Spleen (tissue), 11 donors: ENCODE results near the gene NUCB2. TPM values are rescaled to one million over a fixed set of nuclear protein-coding genes. Genes with fewer than 3 reads are reported as not detected.
A peak's percentile ranks its signal among the peaks of the same experiment; 100 is the strongest.

Source experiments
- DNase-seq: peaks from one replicate; pipeline ENCODE4 v3.0.0-alpha.2; 2020
- H3K27ac ChIP-seq, 8 donors: fragments of 200-600 bp; sonication (generic) in 7 of 8; 1 replicate in 4 of 8; 2 replicates in 4 of 8; pipeline versions ENCODE4 v1.5.0 to v1.8.0; 2016 to 2021; ENCODE audit warnings: inconsistent platforms in 4 of 8, mild to moderate bottlenecking in 4 of 8, moderate library complexity in 1 of 8
- H3K27me3 ChIP-seq, 7 donors: fragments of 200-600 bp; sonication (generic) in 6 of 7; replicated peaks in 1 of 7; 1 replicate in 4 of 7; 2 replicates in 3 of 7; pipeline versions ENCODE4 v1.5.0 to v1.8.0; 2016 to 2021; ENCODE audit warnings: inconsistent platforms in 3 of 7, mild to moderate bottlenecking in 1 of 7
- H3K36me3 ChIP-seq, 6 donors: fragments of 200-600 bp; sonication (generic) in 5 of 6; 1 replicate in 4 of 6; 2 replicates in 2 of 6; pipeline versions ENCODE4 v1.5.0 to v1.8.0; 2016 to 2021; ENCODE audit warnings: inconsistent platforms in 2 of 6
- H3K4me1 ChIP-seq, 6 donors: fragments of 200-600 bp; sonication (generic) in 5 of 6; 1 replicate in 3 of 6; 2 replicates in 3 of 6; pipeline versions ENCODE4 v1.5.0 to v1.8.0; 2016 to 2021; ENCODE audit warnings: inconsistent platforms in 3 of 6
- H3K4me3 ChIP-seq, 8 donors: fragments of 200-600 bp; sonication (generic) in 7 of 8; 1 replicate in 4 of 8; 2 replicates in 4 of 8; pipeline versions ENCODE4 v1.5.0 to v1.8.0; 2016 to 2021; ENCODE audit warnings: inconsistent platforms in 4 of 8, mild to moderate bottlenecking in 4 of 8, moderate library complexity in 2 of 8
- H3K9me3 ChIP-seq, 8 donors: fragments of 200-600 bp; sonication (generic) in 7 of 8; 1 replicate in 4 of 8; 2 replicates in 4 of 8; pipeline versions ENCODE4 v1.5.0 to v1.8.0; 2016 to 2021; ENCODE audit warnings: inconsistent platforms in 4 of 8
- POLR2A ChIP-seq, 3 donors: fragments of 450-650 bp; IDR thresholded peaks; one replicate each; pipeline ENCODE4 v1.5.1; 2017; ENCODE audit warnings: antibody characterized with exemption in 3 of 3, mild to moderate bottlenecking in 1 of 3
- POLR2AphosphoS5 ChIP-seq, 3 donors: sonication (generic); formaldehyde crosslinking; IDR thresholded peaks; one replicate each; pipeline ENCODE4 v1.5.1; 2017; ENCODE audit warnings: antibody characterized with exemption in 3 of 3
- WGBS, 5 donors: extraction: QIAGEN DNeasy Blood & Tissue Kit in 3 of 5; methylation state at CpG; one replicate each; pipeline versions ENCODE4 v1.1.5 to v1.1.7; 2013 to 2018; 5-methylcytosine and 5-hydroxymethylcytosine counted together
- intact Hi-C: fragments of 100-400 bp; cut with DNase I; formaldehyde crosslinking; loops from one replicate; pipeline ENCODE4 v1.15.0; 2023; ENCODE audit warnings: low total_unique reads
- polyA plus RNA-seq, 3 donors: library from polyadenylated mRNA; stranded (reverse); fragments of 200-250 nt; gene quantifications; one replicate each; pipeline ENCODE4 v1.2.1, GENCODE V29; 2013
- total RNA-seq, 7 donors: library from RNA; depleted of rRNA in 3 of 7; stranded (reverse); fragments of >200 nt in 3 of 7; fragmentation: NEBNext Ultra II Directional in 4 of 7; extraction: Animal tissue kit (Norgen Biotek cat#: 25700) in 4 of 7; gene quantifications; one replicate each; pipeline versions ENCODE4 v1.1.0 to v1.2.1, GENCODE V29; 2016 to 2021
- TF ChIP-seq, protein P1 (sequence below), 11 experiments: fragments of 200-600 bp in 7 of 11; fragments of 450-650 bp in 4 of 11; sonication (generic) in 4 of 11; IDR thresholded peaks in 8 of 11; conservative IDR thresholded peaks in 3 of 11; 1 replicate in 7 of 11; 2 replicates in 4 of 11; pipeline versions ENCODE4 v1.4.0 to v1.8.0; 2016 to 2021; ENCODE audit warnings: antibody characterized with exemption in 11 of 11, inconsistent platforms in 4 of 11, mild to moderate bottlenecking in 1 of 11
- donor health status: healthy with polysubstance abuse.
- donor health status: DM: no; HTN: no; CAD: no; lungs with moderate emphysema.
- donor health status: DM: no; HTN: no; CAD: no.
- donor health status: Bipolar disorder and iron deficiency.
- donor health status: healthy.
- donor health status: DM: no; HTN: no; CAD: no.
- donor health status: DM: yes; HTN: yes; CAD: no.

NUCB2 gene
- total and polyA plus RNA-seq, 10 donors: 15.6 to 60.2 (median 46.2) TPM

DNA sequence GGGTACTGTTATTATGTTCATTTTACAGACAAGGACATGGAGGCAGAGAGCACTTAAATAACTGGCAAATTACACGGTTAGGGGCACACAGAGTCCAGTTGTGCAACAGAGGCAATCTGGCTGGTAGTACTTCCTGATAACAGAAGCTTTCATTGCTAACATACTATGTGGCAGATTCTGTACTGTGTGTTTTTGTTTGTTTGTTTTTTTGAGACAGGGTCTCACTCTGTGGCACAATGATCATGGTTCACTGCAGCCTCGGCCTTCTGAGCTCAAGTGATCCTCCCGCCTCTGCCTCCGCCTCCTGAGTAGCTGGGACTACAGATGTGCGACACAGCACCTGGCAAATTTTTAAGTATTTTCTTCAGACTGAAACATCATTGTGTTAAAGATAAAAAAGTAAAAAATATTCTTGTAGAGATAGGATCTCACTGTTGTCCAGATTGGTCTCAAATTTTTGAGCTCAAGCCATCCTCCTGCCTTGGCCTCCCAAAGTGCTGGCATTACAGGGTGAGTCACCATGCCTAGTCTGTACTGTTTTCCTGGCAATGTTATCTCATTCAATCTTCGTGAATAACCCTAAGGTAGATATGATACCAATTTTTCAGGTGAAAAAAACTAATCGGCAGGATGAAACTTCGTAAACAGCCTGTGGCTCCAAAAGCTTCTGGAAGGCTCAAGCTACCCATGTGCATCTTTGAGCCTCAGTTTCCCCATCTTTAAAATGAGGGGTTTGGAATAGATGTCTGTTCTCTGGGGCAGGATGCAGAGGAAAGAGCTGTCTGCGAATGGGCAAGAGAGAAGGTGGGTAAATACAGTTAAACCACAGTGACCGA lies 921 bp upstream of the NUCB2 start:
- peaks cover 13 to 51% (median 32%) of the 10 kb centered on the region in 6 donors for H3K4me1 ChIP-seq
- no peaks in the 10 kb centered on the region for H3K36me3 ChIP-seq
- no peaks in the 10 kb centered on the region for H3K27me3 ChIP-seq
- TF ChIP-seq POLR2A (IDR thresholded peaks at IDR 0.05): no peak
- TF ChIP-seq, protein P1, sequence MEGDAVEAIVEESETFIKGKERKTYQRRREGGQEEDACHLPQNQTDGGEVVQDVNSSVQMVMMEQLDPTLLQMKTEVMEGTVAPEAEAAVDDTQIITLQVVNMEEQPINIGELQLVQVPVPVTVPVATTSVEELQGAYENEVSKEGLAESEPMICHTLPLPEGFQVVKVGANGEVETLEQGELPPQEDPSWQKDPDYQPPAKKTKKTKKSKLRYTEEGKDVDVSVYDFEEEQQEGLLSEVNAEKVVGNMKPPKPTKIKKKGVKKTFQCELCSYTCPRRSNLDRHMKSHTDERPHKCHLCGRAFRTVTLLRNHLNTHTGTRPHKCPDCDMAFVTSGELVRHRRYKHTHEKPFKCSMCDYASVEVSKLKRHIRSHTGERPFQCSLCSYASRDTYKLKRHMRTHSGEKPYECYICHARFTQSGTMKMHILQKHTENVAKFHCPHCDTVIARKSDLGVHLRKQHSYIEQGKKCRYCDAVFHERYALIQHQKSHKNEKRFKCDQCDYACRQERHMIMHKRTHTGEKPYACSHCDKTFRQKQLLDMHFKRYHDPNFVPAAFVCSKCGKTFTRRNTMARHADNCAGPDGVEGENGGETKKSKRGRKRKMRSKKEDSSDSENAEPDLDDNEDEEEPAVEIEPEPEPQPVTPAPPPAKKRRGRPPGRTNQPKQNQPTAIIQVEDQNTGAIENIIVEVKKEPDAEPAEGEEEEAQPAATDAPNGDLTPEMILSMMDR (IDR thresholded peaks at IDR 0.05 in 8 of 11, conservative IDR thresholded peaks at IDR 0.05 in 3 of 11): no peak
- TF ChIP-seq POLR2AphosphoS5 (IDR thresholded peaks at IDR 0.05): no peak
- 42 to 56% (median 54%) methylated on average over 10 of the region's 10 CpGs for WGBS, 5 donors
- H3K9me3 ChIP-seq: no peaks in the 10 kb centered on the region
- intact Hi-C loops: loop anchor here (5.0 kb wide), 1 partner anchor 198 kb away; the partner anchor contains the start of gene RPS13
- H3K4me3 ChIP-seq: peak overlapping the region; percentile 68 to 96 (median 84)
- H3K27ac ChIP-seq: peak overlapping the region; percentile 89 to 95 (median 91)
- no peak for DNase-seq

DNA sequence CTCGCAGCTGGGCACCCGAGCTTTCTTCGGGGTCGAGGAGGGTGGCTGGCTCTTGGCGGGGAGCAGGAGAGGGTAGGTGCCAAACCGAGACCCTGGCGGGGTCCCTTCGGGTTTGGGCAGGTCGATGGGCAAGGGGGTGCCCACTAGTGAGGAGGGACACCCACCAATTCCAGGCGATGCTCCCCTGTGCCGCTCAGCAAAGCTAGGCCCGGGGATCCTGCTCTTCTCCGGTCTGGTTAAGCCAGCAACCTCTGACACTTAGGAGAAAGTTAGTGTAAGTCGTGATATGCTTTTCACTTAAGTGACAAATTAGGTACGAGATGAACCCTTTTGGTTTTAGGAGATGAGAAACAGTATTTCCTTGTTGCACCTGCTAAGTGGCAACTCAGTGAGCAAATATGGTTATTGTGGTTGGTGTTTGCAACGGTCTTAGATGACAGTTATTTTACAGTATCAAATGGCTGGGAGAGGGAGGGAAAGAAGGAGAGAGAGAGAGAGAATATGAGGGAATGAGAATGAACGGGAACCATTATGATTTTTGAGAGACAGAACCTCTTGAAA lies 565 bp downstream of the NUCB2 start:
- 1% methylated on average over 8 to 17 of the region's 17 CpGs for WGBS, 5 donors
- no peak for DNase-seq
- Histone ChIP-seq H3K27me3 (no peaks in the 10 kb centered on the region), H3K4me1 (peaks cover 13 to 64% (median 32%) of the 10 kb centered on the region in 6 donors), H3K4me3 (peak overlapping the region; percentile 68 to 96 (median 84)), H3K9me3 (no peaks in the 10 kb centered on the region), H3K36me3 (no peaks in the 10 kb centered on the region), H3K27ac (peak overlapping the region; percentile 89 to 95 (median 91))
- intact Hi-C loops: loop anchor here (5.0 kb wide), 1 partner anchor 200 kb away; the partner anchor contains the start of gene RPS13
- no peak for TF ChIP-seq POLR2AphosphoS5 (IDR thresholded peaks at IDR 0.05)
- TF ChIP-seq, protein P1 (IDR thresholded peaks at IDR 0.05 in 8 of 11, conservative IDR thresholded peaks at IDR 0.05 in 3 of 11): no peak
- TF ChIP-seq POLR2A (IDR thresholded peaks at IDR 0.05): no peak

DNA sequence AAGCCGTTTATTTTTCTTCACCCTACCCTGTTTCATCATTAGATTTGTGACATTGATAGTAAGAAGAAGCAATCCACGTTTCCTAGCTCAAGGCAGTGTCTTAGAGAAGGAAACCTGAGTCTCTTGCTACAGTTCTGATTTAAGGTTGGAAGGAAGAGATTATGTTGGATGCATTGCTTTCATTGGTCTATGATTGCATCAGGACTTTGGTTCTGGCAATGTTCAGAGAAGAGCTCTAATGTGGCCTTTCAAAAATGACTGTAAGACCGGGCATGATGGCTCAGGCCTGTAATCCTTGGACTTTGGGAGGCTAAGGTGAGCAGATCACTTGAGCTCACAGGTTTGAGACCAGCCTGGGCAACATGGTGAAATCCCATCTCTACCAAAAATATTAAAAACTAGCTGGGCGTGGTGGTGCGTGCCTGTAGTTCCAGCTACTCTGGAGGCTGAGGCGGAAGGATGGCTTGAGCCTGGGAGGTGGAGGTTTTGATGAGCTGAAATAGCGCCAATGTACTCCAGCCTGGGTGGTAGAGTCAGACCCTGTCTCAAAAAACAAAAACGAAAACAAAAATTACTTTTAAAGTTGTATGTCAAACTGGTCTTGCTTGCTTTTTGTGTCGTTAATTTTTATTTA lies 4.1 kb downstream of the NUCB2 start:
- Histone ChIP-seq H3K36me3 (peaks cover 0 to 24% (median 0%) of the 10 kb centered on the region in 6 donors), H3K4me1 (peaks cover 11 to 82% (median 31%) of the 10 kb centered on the region in 6 donors), H3K27me3 (no peaks in the 10 kb centered on the region), H3K9me3 (no peaks in the 10 kb centered on the region), H3K27ac (peak overlapping the region in 3 of 8 donors; percentile 10 to 33 (median 13)), H3K4me3 (no peak overlapping the region)
- WGBS, 5 donors: 81 to 93% (median 89%) methylated on average over 9 of the region's 9 CpGs
- TF ChIP-seq, protein P1 (IDR thresholded peaks at IDR 0.05 in 8 of 11, conservative IDR thresholded peaks at IDR 0.05 in 3 of 11): no peak
- TF ChIP-seq POLR2AphosphoS5 (IDR thresholded peaks at IDR 0.05) (no peak), POLR2A (IDR thresholded peaks at IDR 0.05) (no peak)
- intact Hi-C loops: no loop called here
- no peak for DNase-seq
